GM18519 (cell line): ENCODE results near the gene ADISSP.
"Not testable (repeated sequence)": the region's sequence is repeated elsewhere in the genome, so short reads cannot be mapped to it uniquely, and the experiment has no call there.

Source experiments
- ATAC-seq: cut with Tn5 transposase; IDR thresholded peaks from one replicate; pipeline ENCODE4 v1.9.1; 2021; ENCODE audit warnings: mild to moderate bottlenecking, moderate library complexity; ENCODE audit not compliant: unreplicated experiment, low FRiP score

Gene ADISSP

GRCh38 chr20:3798373-3798768, 30.8 kb upstream of the ADISSP start:
- ATAC-seq = no peak

GRCh38 chr20:3797592-3798372, 30.2 kb upstream of the ADISSP start:
- ATAC-seq = no peak

GRCh38 chr20:3797226-3797545, 29.6 kb upstream of the ADISSP start:
- no peak for ATAC-seq

DNA sequence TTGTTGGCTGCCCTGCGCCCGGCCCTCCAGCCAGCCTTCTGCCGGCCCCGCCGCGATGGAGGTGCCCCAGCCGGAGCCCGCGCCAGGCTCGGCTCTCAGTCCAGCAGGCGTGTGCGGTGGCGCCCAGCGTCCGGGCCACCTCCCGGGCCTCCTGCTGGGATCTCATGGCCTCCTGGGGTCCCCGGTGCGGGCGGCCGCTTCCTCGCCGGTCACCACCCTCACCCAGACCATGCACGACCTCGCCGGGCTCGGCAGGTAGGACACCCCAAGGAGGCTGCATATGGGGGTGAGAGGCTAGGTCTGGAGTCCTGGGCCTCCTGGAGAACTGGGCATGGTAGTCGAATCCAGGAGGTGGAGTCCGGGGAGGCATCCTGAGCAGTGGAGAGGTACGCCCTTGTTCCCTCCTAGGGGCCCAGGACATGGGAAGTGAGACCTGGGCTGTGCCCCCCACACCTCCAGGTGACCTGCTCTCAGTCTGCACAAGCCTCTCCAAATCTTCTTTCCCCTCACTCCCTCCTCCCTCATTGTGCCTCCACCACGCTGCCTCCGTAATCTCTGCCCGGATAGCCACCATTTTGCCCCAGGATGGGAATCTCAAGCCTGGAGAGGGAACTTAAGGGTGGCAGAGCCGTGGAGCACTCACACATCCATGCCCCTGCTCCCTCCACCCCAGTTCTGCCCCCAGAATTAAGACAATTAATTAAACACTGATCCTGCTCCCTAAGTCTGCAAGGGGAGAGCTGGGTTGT, 29.1 kb upstream of the ADISSP start:
- peak; percentile 4 for ATAC-seq

DNA sequence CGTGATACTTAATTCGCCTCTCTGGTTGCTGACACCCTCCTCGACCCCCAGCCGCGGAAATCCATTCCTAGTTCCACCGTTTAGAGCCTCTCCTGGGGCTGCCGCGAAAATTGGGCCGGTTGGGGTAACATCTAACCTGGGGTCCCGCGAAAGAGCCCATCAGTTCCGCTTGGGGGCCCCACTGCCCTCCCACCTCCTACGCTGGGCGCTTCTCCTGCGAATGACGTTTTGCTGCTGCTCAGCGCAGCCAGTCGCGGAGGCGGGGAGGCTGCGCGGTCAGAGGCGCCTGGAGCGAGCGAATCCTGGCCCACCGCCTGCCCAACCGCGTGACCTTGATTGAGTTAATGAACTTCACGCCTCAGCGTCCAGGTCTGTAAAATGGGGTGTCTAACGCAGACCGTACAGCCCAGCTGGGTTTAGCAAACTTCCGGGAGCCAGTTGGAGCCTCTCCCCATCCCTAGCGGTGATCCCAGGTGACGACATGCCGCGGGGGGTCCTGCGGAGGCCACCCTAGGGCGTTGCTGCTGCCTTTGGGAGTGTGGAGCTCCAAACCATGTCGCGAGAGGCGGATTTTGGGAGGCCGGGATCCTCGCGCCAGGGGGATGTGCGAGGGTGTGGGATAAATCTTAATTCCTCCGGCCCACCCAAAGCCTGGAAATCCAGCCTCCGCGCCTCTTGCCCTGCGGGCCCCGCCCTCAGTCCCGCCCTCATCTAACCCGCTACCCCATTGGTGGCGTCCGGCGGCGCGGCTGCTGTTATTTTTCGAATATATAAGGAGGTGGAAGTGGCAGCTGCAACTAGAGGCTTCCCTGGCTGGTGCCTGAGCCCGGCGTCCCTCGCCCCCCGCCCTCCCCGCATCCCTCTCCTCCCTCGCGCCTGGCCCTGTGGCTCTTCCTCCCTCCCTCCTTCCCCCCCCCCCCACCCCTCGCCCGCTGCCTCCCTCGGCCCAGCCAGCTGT, 28.2 kb upstream of the ADISSP start, which contains the start of gene CDC25B:
Gene CDC25B, plus strand, starts transcription at position 800 of the 958 bp plus-strand sequence. CDS start 222 bp downstream, outside the sequence.
- ATAC-seq = peak; percentile 37

- no peak for ATAC-seq
Measured at GRCh38 chr20:3794701-3795420, 27.3 kb upstream of the ADISSP start.

DNA sequence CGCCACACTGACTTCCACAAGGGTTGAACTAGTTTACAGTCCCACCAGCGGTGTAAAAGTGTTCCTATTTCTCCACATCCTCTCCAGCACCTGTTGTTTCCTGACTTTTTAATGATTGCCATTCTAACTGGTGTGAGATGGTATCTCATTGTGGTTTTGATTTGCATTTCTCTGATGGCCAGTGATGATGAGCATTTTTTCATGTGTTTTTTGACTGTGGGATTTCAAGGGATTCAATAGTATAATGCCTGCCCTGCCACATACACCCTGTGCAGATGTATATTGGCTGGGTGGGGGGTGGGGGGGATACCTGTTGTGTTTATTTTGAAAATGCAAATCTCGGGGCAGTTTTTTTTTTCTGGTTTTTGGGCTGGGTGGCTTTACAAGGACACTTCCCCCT, 26.6 kb upstream of the ADISSP start:
- ATAC-seq = not testable (repeated sequence)

DNA sequence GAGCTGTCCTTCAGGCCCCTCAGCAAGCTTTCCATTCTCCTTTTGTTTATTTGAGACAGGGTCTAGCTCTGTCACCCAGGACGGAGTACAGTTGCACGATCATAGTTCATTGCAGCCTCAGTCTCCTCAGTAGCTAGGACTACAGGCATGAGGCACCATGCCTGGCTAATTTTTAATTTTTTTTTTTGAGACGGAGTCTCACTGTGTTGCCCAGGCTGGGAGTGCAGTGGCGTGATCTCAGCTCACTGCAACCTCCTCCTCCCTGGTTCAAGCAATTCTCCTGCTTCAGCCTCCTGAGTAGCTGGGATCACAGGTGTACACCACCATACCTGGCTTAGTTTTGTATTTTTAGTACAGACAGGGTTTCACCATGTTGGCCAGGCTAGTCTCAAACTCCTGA, 21.6 kb upstream of the ADISSP start:
- not testable (repeated sequence) for ATAC-seq

DNA sequence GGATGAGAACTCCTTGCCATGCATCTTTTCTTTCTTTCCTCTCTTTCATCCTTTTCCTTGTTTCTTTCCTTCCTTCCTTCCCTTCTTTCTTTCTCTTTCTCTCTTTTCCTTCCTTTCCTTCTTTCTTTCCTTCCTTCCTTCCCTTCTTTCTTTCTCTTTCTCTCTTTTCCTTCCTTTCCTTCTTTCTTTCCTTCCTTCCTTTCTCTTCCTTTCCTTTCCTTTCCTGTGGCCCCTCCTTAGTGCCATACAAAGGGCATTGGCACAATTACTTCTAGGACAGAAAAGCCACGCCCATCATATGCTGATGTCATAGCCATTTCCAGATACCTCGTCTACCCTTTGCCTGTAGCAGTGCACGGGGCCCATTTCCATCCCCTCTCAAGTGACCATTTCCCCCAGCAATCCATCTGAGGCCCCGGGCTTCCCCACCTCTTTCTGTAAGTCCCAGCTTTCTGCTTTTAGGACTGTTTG, 21.2 kb upstream of the ADISSP start:
- ATAC-seq = no peak

- ATAC-seq = no peak
Measured at GRCh38 chr20:3787324-3788014, 19.9 kb upstream of the ADISSP start.

GRCh38 chr20:3786665-3787323, 19.2 kb upstream of the ADISSP start, which contains the start of gene CENPB:
TSS of gene CENPB (minus strand) at chr20:3786740. CDS start at chr20:3786483, 257 bp downstream.
- peak; percentile 56 for ATAC-seq

- peak; percentile 13 for ATAC-seq
Measured at GRCh38 chr20:3786126-3786484, 18.6 kb upstream of the ADISSP start.

DNA sequence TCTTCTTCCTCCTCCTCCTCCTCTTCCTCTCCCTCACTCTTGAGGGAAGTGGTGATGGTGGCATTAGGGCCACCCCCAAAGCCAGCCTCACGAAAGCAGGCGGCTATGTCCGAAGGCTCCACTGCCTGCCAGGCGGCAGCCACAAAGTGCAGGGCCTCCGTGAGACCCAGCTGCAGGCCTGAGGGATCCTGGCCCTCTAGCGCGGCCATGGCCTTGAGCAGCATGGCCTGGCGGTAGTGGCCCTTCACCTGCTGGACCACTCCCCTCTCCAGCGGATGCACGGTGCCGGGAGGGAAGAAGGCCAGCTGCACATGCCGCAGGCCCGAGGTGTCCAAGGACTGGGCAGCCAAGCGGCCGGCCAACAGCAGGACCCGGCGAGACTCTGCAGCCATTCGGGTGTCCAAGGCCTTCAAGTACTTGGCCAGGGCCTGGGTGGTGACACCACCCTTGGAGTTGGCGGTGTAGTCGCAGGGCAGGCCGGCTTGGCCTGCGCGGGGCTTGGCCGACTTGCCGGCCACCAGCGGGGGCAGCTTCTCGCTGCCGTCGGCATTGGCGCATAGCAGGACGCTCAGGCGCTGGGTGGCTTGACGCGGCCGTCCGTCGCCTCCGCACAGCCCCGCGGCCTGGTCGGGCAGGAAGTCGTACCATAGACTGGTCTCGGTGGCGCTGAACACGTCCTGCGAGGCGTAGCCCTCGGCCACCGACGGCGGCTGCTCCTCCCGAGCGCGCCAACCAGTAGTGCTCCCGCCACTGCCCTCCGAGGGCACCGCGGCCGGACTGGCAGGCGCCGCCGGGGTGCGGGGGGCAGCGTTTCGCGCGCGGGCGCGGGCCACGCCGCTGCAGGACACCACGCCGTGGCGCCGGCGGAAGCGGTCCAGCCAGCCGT, 17.9 kb upstream of the ADISSP start:
- ATAC-seq = no peak

DNA sequence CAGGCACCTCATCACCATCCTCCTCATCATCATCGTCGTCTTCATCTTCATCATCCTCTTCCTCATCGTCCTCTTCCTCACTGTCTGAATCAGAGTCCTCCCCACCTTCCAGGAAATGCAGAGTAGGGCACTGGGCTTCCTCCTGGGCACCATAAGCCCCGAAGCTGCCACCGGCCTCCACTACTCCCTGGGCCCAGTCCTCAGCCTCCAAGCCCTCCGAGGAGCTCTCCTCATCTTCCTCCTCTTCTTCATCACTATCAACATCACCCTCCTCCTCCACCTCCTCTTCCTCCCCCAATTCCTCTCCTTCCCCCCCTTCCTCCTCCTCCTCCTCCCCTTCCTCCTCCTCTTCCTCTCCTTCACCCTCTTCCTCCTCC, 17.3 kb upstream of the ADISSP start:
- no peak for ATAC-seq

GRCh38 chr20:3784216-3784853, 16.8 kb upstream of the ADISSP start:
- no peak for ATAC-seq

GRCh38 chr20:3783511-3784195, 16.1 kb upstream of the ADISSP start:
- ATAC-seq = no peak

DNA sequence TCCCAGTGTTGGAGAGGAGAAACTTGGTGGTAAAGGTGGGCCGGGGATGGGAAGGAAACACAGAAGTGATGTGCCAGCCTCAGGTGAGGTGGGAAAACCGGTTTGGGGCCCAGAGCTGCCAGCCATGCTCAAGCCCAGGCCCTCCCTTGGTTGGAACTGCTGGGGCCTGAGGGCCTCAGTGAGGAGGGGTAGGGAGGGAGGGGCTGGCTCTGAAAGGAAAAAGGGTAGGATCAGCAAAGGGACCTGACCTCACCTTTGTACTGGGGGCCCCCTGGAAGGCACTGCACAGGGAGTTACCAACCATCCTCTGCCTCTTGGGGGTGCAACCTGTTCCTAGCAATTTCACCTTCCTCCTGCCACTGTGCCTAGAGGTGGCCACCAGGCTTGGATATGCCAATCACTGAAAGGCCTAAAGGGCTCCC, 15.5 kb upstream of the ADISSP start:
- no peak for ATAC-seq
